WTC11 (cell line): Measurements from ENCODE around the gene CYP27A1. TPM values are rescaled to one million over a fixed set of nuclear protein-coding genes. Genes with fewer than 3 reads are reported as not detected.

Experiments
- ARID4B ChIP-seq: sonication (generic); formaldehyde crosslinking; IDR thresholded peaks from 2 replicates; pipeline ENCODE4 v1.8.0; 2023; ENCODE audit warnings: missing genetic modification reagents, mild to moderate bottlenecking, borderline replicate concordance
- CREM ChIP-seq: sonication (generic); formaldehyde crosslinking; IDR thresholded peaks from 2 replicates; pipeline ENCODE4 v1.8.1; 2022; ENCODE audit warnings: mild to moderate bottlenecking, missing genetic modification reagents, moderate library complexity
- CTCF ChIP-seq: fragments of 200-600 bp; IDR thresholded peaks from 2 replicates; pipeline ENCODE4 v1.8.0; 2022; ENCODE audit warnings: antibody characterized with exemption
- E2F5 ChIP-seq: sonication (generic); formaldehyde crosslinking; IDR thresholded peaks from 2 replicates; pipeline ENCODE4 v1.8.1; 2022; ENCODE audit warnings: mild to moderate bottlenecking, moderate library complexity, missing genetic modification reagents
- FOXP4 ChIP-seq: sonication (generic); formaldehyde crosslinking; IDR thresholded peaks from 2 replicates; pipeline ENCODE4 v1.8.0; 2022; ENCODE audit warnings: mild to moderate bottlenecking, missing genetic modification reagents
- GRHL2 ChIP-seq: fragments of 250-450 bp; sonication (Bioruptor Pico); IDR thresholded peaks from 2 replicates; pipeline ENCODE4 v1.8.0; 2022; ENCODE audit warnings: mild to moderate bottlenecking, moderate library complexity; ENCODE audit not compliant: insufficient replicate concordance, severe bottlenecking
- GTF2I ChIP-seq: fragments of 250-450 bp; sonication (Bioruptor Pico); conservative IDR thresholded peaks from 2 replicates; pipeline ENCODE4 v1.4.0; 2021; ENCODE audit warnings: mild to moderate bottlenecking
- NFATC4 ChIP-seq: fragments of 250-450 bp; sonication (Bioruptor Pico); IDR thresholded peaks from 2 replicates; pipeline ENCODE4 v1.9.0; 2021; ENCODE audit warnings: mild to moderate bottlenecking
- NR1H2 ChIP-seq: sonication (generic); formaldehyde crosslinking; IDR thresholded peaks from 2 replicates; pipeline ENCODE4 v1.9.0; 2021; ENCODE audit warnings: mild to moderate bottlenecking, moderate library complexity, missing genetic modification reagents
- SMAD4 ChIP-seq: sonication (generic); formaldehyde crosslinking; IDR thresholded peaks from 2 replicates; pipeline ENCODE4 v1.8.0; 2022; ENCODE audit warnings: mild to moderate bottlenecking, missing genetic modification reagents
- SOX15 ChIP-seq: fragments of 250-450 bp; sonication (Bioruptor Pico); IDR thresholded peaks from 2 replicates; pipeline ENCODE4 v1.9.0; 2021; ENCODE audit warnings: mild to moderate bottlenecking
- ZNF121 ChIP-seq: sonication (generic); formaldehyde crosslinking; IDR thresholded peaks from 2 replicates; pipeline ENCODE4 v1.8.0; 2023; ENCODE audit warnings: missing genetic modification reagents
- ZNF138 ChIP-seq: sonication (generic); formaldehyde crosslinking; conservative IDR thresholded peaks from 2 replicates; pipeline ENCODE4 v1.8.1; 2022; ENCODE audit warnings: mild to moderate bottlenecking, moderate library complexity, missing genetic modification reagents
- ZNF232 ChIP-seq: sonication (generic); formaldehyde crosslinking; IDR thresholded peaks from 2 replicates; pipeline ENCODE4 v1.8.0; 2022; ENCODE audit warnings: mild to moderate bottlenecking, missing genetic modification reagents
- ZNF263 ChIP-seq: sonication (generic); formaldehyde crosslinking; IDR thresholded peaks from 2 replicates; pipeline ENCODE4 v1.8.1; 2022; ENCODE audit warnings: low read depth, mild to moderate bottlenecking, moderate library complexity, missing genetic modification reagents
- ZNF281 ChIP-seq: sonication (generic); formaldehyde crosslinking; IDR thresholded peaks from 2 replicates; pipeline ENCODE4 v1.8.0; 2023; ENCODE audit warnings: mild to moderate bottlenecking, missing genetic modification reagents
- total RNA-seq: library from RNA; stranded (reverse); gene quantifications from 3 replicates; pipeline ENCODE4 v1.2.3, GENCODE V29; 2021

CYP27A1 gene
- total RNA-seq, 1 experiment from 2014 or later = 5.6 TPM

GRCh38 chr2:218776488-218776887 is 5.5 kb upstream of the CYP27A1 start (continued):
- no peak for TF ChIP-seq ARID4B
- TF ChIP-seq NR1H2 (CRISPR knock-in tag) = no peak
- TF ChIP-seq SMAD4 = no peak
- TF ChIP-seq GRHL2 (CRISPR knock-in tag) = no peak
- no peak for TF ChIP-seq ZNF232
- TF ChIP-seq ZNF138 (CRISPR knock-in tag) = no peak
- TF ChIP-seq FOXP4 = no peak
- TF ChIP-seq ZNF281 = no peak
- no peak for TF ChIP-seq ZNF121
- no peak for TF ChIP-seq ZNF263 (CRISPR knock-in tag)
- TF ChIP-seq GTF2I (CRISPR knock-in tag) = no peak
- TF ChIP-seq CREM (CRISPR knock-in tag) = no peak
- TF ChIP-seq E2F5 (CRISPR knock-in tag) = no peak
- TF ChIP-seq NFATC4 (CRISPR knock-in tag) = no peak
- TF ChIP-seq SOX15 (CRISPR knock-in tag) = no peak
- no peak for TF ChIP-seq CTCF
